GM19468 (cell line): Measurements from ENCODE around the gene MEST.
"Not testable (repeated sequence)": the region's sequence is repeated elsewhere in the genome, so short reads cannot be mapped to it uniquely, and the experiment has no call there.

Experiments
- ATAC-seq: cut with Tn5 transposase; IDR thresholded peaks from one replicate; pipeline ENCODE4 v1.9.1; 2021; ENCODE audit warnings: mild to moderate bottlenecking, moderate library complexity, moderate number of reproducible peaks; ENCODE audit not compliant: unreplicated experiment; ENCODE audit errors: extremely low read depth

The MEST gene

GRCh38 chr7:130515315-130516040 is 23.6 kb downstream of the MEST start:
- no peak for ATAC-seq

- no peak for ATAC-seq
Observed at GRCh38 chr7:130521258-130521951, 29.5 kb downstream of the MEST start.

- ATAC-seq = not testable (repeated sequence)
Observed at GRCh38 chr7:130523519-130524125, 31.7 kb downstream of the MEST start.

GRCh38 chr7:130524628-130525027 is 32.7 kb downstream of the MEST start:
- ATAC-seq = no peak

- not testable (repeated sequence) for ATAC-seq
Observed at GRCh38 chr7:130527752-130528355, 36.0 kb downstream of the MEST start.

GRCh38 chr7:130529417-130529816 is 37.5 kb downstream of the MEST start:
- no peak for ATAC-seq

GRCh38 chr7:130537894-130538293 is 46.0 kb downstream of the MEST start:
- not testable (repeated sequence) for ATAC-seq

GRCh38 chr7:130541287-130541686 is 49.4 kb downstream of the MEST start:
- ATAC-seq = not testable (repeated sequence)

GRCh38 chr7:130542297-130542696 is 50.4 kb downstream of the MEST start:
- ATAC-seq = not testable (repeated sequence)

- ATAC-seq = no peak
Observed at GRCh38 chr7:130543487-130544010, 51.7 kb downstream of the MEST start.

- no peak for ATAC-seq
Observed at GRCh38 chr7:130544356-130544755, 52.5 kb downstream of the MEST start.

- no peak for ATAC-seq
Observed at GRCh38 chr7:130553398-130554029, 61.6 kb downstream of the MEST start.

GRCh38 chr7:130554481-130554880 is 62.6 kb downstream of the MEST start:
- ATAC-seq = no peak
